Astrocyte of the cerebellum (primary cell): ENCODE results near the gene CLEC2A.
"Not testable (repeated sequence)": the region's sequence is repeated elsewhere in the genome, so short reads cannot be mapped to it uniquely, and the experiment has no call there.

Source experiments
- DNase-seq: peaks from one replicate; pipeline ENCODE4 v3.0.0-alpha.2; 2011; ENCODE audit warnings: low read depth
- H3K4me3 ChIP-seq: 2 replicates; pipeline ENCODE4 v1.5.1; 2011; ENCODE audit warnings: mild to moderate bottlenecking, low read depth, low read length, moderate library complexity
- in situ Hi-C: cut with HindIII; loops from 2 replicates; pipeline ENCODE4 v1.10.0; 2017; ENCODE audit warnings: low sequenced_read_pairs
- TF ChIP-seq, protein P1 (sequence below): IDR thresholded peaks from 2 replicates; pipeline ENCODE4 v1.5.1; 2012; ENCODE audit warnings: low read length, low read depth, moderate library complexity, mild to moderate bottlenecking; ENCODE audit errors: missing control alignments

The CLEC2A gene

GRCh38 chr12:9932270-9932669 lies at the start of gene CLEC2A:
Gene CLEC2A, minus strand, starts transcription at chr12:9932370. Its CDS starts 41 bp downstream, at chr12:9932329.
- H3K4me3 ChIP-seq, result no peak within 1 kb of the TSS
- in situ Hi-C loops, result no loop called here
- TF ChIP-seq, protein P1, sequence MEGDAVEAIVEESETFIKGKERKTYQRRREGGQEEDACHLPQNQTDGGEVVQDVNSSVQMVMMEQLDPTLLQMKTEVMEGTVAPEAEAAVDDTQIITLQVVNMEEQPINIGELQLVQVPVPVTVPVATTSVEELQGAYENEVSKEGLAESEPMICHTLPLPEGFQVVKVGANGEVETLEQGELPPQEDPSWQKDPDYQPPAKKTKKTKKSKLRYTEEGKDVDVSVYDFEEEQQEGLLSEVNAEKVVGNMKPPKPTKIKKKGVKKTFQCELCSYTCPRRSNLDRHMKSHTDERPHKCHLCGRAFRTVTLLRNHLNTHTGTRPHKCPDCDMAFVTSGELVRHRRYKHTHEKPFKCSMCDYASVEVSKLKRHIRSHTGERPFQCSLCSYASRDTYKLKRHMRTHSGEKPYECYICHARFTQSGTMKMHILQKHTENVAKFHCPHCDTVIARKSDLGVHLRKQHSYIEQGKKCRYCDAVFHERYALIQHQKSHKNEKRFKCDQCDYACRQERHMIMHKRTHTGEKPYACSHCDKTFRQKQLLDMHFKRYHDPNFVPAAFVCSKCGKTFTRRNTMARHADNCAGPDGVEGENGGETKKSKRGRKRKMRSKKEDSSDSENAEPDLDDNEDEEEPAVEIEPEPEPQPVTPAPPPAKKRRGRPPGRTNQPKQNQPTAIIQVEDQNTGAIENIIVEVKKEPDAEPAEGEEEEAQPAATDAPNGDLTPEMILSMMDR, result no peak
- DNase-seq, result no peak

GRCh38 chr12:9980126-9980525 lies 48.0 kb upstream of the CLEC2A start:
- in situ Hi-C loops, result no loop called here
- no peak overlapping the region for H3K4me3 ChIP-seq
- no peak for DNase-seq
- TF ChIP-seq, protein P1, result no peak

DNA sequence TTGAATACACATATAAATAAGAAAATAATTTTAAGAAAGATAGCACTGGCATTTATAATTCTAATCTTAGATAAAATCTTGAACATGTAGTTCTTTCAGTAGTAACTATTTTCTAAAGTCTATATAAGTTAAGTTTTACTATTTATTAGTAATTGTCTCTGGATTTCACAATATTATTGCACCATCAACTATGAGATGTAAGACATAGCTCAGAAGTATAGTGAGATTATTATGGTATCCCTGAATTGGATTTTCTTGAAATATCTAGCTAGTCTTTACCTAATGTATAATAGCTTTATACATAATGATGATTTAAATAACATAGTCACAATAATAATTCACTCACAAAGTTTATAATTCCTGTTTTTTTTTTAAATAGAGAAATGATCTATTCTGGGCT lies 45.7 kb upstream of the CLEC2A start:
- DNase-seq, result no peak
- in situ Hi-C loops, result no loop called here
- TF ChIP-seq, protein P1, result no peak
- H3K4me3 ChIP-seq, result no peak overlapping the region

DNA sequence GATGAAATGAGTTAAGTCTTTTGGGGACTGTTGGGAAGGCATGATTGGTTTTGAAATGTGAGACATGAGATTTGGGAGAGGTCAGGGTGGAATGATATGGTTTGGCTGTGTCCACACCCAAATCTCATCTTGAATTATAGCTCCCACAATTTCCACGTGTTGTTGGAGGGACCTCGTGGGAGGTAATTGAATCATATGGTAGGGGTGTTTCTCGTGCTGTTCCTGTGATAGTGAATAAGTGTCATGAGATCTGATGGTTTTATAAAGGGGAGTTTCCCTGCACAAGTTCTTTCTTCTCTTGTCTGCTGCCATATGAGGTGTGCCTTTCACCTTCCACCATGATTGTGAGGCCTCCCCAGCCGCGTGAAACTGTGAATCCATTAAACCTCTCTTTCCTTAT lies 44.5 kb upstream of the CLEC2A start:
- H3K4me3 ChIP-seq, in situ Hi-C loops, DNase-seq: not testable (repeated sequence)

DNA sequence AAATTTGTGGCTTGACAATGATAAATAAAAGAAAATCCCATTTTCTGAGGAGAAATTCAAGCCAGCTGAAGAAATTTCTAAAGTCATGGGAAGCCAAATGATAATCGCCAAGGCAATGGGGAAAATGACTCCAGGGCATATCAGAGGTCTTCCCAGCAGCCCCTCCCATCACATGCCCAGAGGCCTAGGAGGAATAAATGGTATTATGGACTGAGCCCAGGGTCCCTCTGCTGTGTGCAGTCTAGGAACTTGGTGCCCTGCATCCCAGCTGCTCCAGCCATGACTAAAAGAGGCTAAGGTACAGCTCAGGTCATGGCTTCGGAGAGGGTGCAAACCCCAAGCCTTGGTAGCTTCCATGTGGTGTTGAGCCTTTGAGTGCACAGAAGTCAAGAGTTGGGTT lies 43.4 kb upstream of the CLEC2A start:
- H3K4me3 ChIP-seq, result no peak overlapping the region
- DNase-seq, result no peak
- TF ChIP-seq, protein P1, result no peak
- in situ Hi-C loops, result no loop called here

DNA sequence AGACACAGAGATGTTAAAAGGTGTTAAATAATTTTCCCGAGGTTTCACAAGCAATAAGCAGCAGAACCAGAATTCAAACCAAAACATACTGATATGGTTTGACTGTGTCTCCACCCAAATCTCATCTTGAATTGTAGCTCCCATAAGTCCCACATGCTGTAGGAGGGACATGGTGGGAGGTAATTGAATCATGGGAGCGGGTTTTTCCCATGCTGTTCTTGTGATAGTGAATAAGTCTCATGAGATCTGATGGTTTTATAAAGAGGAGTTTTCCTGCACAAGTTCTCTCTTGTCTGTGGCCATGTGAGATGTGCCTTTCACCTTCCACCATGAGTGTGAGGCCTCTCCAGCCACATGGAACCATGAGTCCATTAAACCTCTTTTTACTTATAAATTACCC lies 42.6 kb upstream of the CLEC2A start:
- H3K4me3 ChIP-seq, DNase-seq, in situ Hi-C loops: not testable (repeated sequence)

DNA sequence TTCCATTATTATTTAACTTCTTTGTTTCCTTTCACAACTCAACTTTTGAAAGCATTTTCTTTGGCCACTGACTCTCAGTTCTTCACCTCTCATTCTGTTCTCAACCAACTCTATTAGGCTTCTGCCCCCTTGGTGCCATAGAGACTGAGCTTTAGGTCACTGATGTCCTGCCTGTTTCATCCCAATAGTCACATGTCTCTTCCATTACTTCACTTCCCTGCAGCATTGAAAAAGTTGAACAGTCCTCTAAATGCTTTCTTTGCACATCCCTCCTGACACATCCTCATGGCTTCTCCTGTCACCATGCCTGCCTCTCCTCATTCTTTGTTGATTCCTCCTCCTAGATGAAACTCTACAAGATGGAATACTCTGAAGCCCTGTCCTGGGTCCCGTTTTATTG lies 41.8 kb upstream of the CLEC2A start:
- H3K4me3 ChIP-seq, result no peak overlapping the region
- no peak for DNase-seq
- in situ Hi-C loops, result no loop called here
- TF ChIP-seq, protein P1, result no peak

GRCh38 chr12:9971181-9971580 lies 39.0 kb upstream of the CLEC2A start, which contains the start of gene CLEC12A:
Gene CLEC12A, plus strand, starts transcription at chr12:9971409. Its CDS starts 188 bp downstream, at chr12:9971597.
- H3K4me3 ChIP-seq, result no peak within 1 kb of the TSS
- in situ Hi-C loops, result no loop called here
- TF ChIP-seq, protein P1, result no peak
- DNase-seq, result no peak
